CD4-positive, alpha-beta T cell treated with Interleukin-4 for 4 hours (primary cell): ENCODE results near the gene ISYNA1.
A peak's percentile ranks its signal among the peaks of the same experiment; 100 is the strongest.

Source experiments
- DNase-seq: peaks from one replicate; pipeline ENCODE4 v3.0.0-alpha.2; 2020

The ISYNA1 gene

GRCh38 chr19:18430417-18431144 is 7.4 kb downstream of the ISYNA1 start:
- DNase-seq, result no peak

GRCh38 chr19:18429717-18430416 is 8.1 kb downstream of the ISYNA1 start:
- DNase-seq, result no peak

GRCh38 chr19:18428787-18429674 is 8.9 kb downstream of the ISYNA1 start:
- DNase-seq, result peak; percentile 89

GRCh38 chr19:18428173-18428786 is 9.7 kb downstream of the ISYNA1 start:
- no peak for DNase-seq

- DNase-seq, result no peak
These were observed 10.2 kb downstream of the ISYNA1 start for GRCh38 chr19:18427743-18428113.

GRCh38 chr19:18427080-18427742 is 10.7 kb downstream of the ISYNA1 start:
- no peak for DNase-seq

- no peak for DNase-seq
These were observed 11.5 kb downstream of the ISYNA1 start for GRCh38 chr19:18426416-18426767.

GRCh38 chr19:18425515-18426415 is 12.2 kb downstream of the ISYNA1 start:
- DNase-seq, result no peak

- DNase-seq, result no peak
These were observed 12.9 kb downstream of the ISYNA1 start for GRCh38 chr19:18424890-18425514.

GRCh38 chr19:18424122-18424889 is 13.6 kb downstream of the ISYNA1 start:
- DNase-seq, result no peak

GRCh38 chr19:18423258-18424020 is 14.5 kb downstream of the ISYNA1 start:
- no peak for DNase-seq

- peak; percentile 60 for DNase-seq
These were observed 15.3 kb downstream of the ISYNA1 start for GRCh38 chr19:18422530-18423191.

GRCh38 chr19:18421371-18421959 is 16.5 kb downstream of the ISYNA1 start:
- no peak for DNase-seq

- no peak for DNase-seq
These were observed 17.0 kb downstream of the ISYNA1 start for GRCh38 chr19:18420930-18421329.

- DNase-seq, result peak; percentile 54
These were observed 18.1 kb downstream of the ISYNA1 start for GRCh38 chr19:18419699-18420460.

- peak; percentile 60 for DNase-seq
These were observed 18.7 kb downstream of the ISYNA1 start, which contains the start of gene SSBP4 for GRCh38 chr19:18419195-18419698. Gene SSBP4, plus strand, starts transcription at chr19:18419398. Its CDS starts 251 bp downstream, at chr19:18419649.
